GM19023 (cell line): ENCODE data around the gene DPEP2.
"Not testable (repeated sequence)": the region's sequence is repeated elsewhere in the genome, so short reads cannot be mapped to it uniquely, and the experiment has no call there.

ENCODE experiments used
- ATAC-seq: cut with Tn5 transposase; IDR thresholded peaks from one replicate; pipeline ENCODE4 v1.9.1; 2021; ENCODE audit warnings: mild to moderate bottlenecking, moderate library complexity; ENCODE audit not compliant: unreplicated experiment

Gene DPEP2

DNA sequence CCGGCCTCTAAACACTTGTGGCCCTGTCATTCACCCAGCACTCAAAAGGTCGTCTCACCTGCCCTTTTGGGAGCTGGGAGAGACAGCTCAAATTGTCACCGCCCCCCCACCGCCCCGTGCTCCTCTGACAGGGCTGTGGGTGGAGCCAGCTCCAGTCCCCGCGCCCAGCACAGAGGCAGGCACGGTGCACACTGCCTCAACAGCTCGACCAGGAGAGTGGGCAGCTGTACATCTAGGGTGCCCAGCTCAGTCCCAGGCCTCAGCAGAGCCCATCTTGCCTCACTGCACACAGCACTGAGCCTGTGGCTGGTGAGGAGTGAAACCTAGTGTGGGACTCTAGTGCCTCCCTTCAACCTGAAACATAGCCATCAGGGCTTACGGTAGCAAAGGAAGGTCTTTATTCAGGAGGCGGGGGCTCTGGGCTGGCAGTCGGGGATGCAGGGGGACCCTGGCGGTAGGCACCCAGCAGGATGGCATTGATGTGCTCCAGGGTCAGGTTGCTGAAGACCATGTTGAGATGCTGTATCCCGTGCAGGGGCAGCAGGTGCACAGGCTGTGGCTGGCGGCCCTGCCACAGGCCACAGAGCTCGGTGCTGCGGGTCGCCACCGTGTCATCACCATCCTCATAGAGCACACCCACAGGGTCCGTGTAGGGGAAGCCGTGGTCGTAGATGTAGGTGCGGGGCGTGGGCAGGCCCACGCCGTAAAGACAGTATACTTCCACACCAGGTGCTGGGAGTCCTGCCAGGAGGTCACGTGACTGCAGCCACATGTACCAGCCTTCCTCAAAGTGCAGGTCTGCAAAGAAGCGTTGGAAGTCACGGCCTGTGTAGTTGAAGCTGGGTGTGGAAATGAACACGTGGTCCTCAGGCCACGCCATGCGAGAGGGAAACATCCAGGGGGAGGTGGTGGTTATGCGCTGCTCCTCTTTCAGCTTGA is 59.5 kb downstream of the DPEP2 start:
- no peak for ATAC-seq

GRCh38 chr16:67937713-67938112 is 61.6 kb downstream of the DPEP2 start:
- not testable (repeated sequence) for ATAC-seq
